Prostate gland (tissue), 2 donors: ENCODE results near the gene NEMF. TPM values are rescaled to one million over a fixed set of nuclear protein-coding genes. Genes with fewer than 3 reads are reported as not detected.
"Not testable (repeated sequence)": the region's sequence is repeated elsewhere in the genome, so short reads cannot be mapped to it uniquely, and the experiment has no call there.

ENCODE experiments used
- DNase-seq: peaks from one replicate; pipeline ENCODE4 v3.0.0-alpha.2; 2019; ENCODE audit warnings: low spot score
- H3K27ac ChIP-seq, 2 donors: fragments of 200-600 bp; sonication (generic); 2 replicates each; pipeline ENCODE4 v1.5.1; 2017 to 2019
- H3K27me3 ChIP-seq: fragments of 200-600 bp; sonication (generic); replicated peaks from 2 replicates; pipeline ENCODE4 v1.5.1; 2019; ENCODE audit not compliant: insufficient read depth
- H3K36me3 ChIP-seq, 2 donors: fragments of 200-600 bp; sonication (generic); 1 replicate in 1 of 2; 2 replicates in 1 of 2; pipeline versions ENCODE4 v1.5.1 to v1.8.1; 2017 to 2019
- H3K4me1 ChIP-seq: fragments of 200-600 bp; sonication (generic); replicated peaks from 2 replicates; pipeline ENCODE4 v1.5.1; 2019
- H3K4me3 ChIP-seq, 2 donors: fragments of 200-600 bp; sonication (generic); 2 replicates each; pipeline ENCODE4 v1.5.1; 2017 to 2019
- H3K9me3 ChIP-seq: fragments of 200-600 bp; sonication (generic); 2 replicates; pipeline ENCODE4 v1.5.1; 2017
- POLR2A ChIP-seq: fragments of 450-650 bp; IDR thresholded peaks from one replicate; pipeline ENCODE4 v1.6.1; 2016; ENCODE audit warnings: antibody characterized with exemption, mild to moderate bottlenecking
- POLR2AphosphoS5 ChIP-seq: sonication (generic); formaldehyde crosslinking; IDR thresholded peaks from one replicate; pipeline ENCODE4 v1.6.1; 2017; ENCODE audit warnings: antibody characterized with exemption
- WGBS: methylation state at CpG from one replicate; pipeline ENCODE4 v1.1.5; 2018; 5-methylcytosine and 5-hydroxymethylcytosine counted together
- intact Hi-C: fragments of 100-400 bp; cut with DNase I; formaldehyde crosslinking; loops from one replicate; pipeline ENCODE4 v1.14.2; 2022
- total RNA-seq, 2 donors: library from RNA; depleted of rRNA; stranded (reverse); fragments of >200 nt; gene quantifications; one replicate each; pipeline ENCODE4 v1.1.0, GENCODE V29; 2016
- TF ChIP-seq, protein P1 (sequence below), 4 experiments: fragments of 200-600 bp in 2 of 4; fragments of 450-650 bp in 2 of 4; sonication (generic) in 2 of 4; IDR thresholded peaks; 1 replicate in 3 of 4; 2 replicates in 1 of 4; pipeline ENCODE4 v1.5.1; 2016 to 2019; ENCODE audit warnings: antibody characterized with exemption in 4 of 4, mild to moderate bottlenecking in 2 of 4, moderate library complexity in 2 of 4

The NEMF gene
- total RNA-seq, 2 donors from 2014 or later = 63.9 to 71.7 TPM

DNA sequence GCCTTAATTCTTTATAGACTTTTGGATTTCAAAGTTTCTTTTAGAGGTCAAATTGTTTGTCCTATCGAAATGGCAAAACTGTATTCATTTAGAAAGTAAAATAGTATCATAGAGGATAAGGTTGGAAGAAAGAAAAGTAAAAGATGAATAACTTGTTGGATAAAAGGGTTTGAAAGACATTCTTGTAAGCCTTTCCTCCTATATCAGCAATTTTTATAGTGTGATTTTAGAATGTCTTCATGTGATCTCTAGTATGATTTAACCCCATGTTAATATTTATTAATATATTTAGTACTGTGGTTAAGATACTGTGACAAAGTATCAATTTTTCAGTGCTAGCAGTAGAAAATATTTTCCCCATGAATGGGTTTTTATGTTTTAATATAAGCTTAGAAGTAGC is 44.8 kb upstream of the NEMF start:
- H3K27me3 ChIP-seq = no peaks in the 10 kb centered on the region
- TF ChIP-seq, protein P1, sequence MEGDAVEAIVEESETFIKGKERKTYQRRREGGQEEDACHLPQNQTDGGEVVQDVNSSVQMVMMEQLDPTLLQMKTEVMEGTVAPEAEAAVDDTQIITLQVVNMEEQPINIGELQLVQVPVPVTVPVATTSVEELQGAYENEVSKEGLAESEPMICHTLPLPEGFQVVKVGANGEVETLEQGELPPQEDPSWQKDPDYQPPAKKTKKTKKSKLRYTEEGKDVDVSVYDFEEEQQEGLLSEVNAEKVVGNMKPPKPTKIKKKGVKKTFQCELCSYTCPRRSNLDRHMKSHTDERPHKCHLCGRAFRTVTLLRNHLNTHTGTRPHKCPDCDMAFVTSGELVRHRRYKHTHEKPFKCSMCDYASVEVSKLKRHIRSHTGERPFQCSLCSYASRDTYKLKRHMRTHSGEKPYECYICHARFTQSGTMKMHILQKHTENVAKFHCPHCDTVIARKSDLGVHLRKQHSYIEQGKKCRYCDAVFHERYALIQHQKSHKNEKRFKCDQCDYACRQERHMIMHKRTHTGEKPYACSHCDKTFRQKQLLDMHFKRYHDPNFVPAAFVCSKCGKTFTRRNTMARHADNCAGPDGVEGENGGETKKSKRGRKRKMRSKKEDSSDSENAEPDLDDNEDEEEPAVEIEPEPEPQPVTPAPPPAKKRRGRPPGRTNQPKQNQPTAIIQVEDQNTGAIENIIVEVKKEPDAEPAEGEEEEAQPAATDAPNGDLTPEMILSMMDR (IDR thresholded peaks at IDR 0.05) = no peak
- TF ChIP-seq POLR2A (no peak), POLR2AphosphoS5 (no peak)
- no peaks in the 10 kb centered on the region for H3K4me1 ChIP-seq
- intact Hi-C loops = loop anchor here (10.0 kb wide), 1 partner anchor 207 kb away; no protein-coding TSS in a partner anchor
- peak overlapping the region; percentile 99 to 100 for H3K27ac ChIP-seq
- 57% methylated on average over 1 of the region's 1 CpG for WGBS
- no peaks in the 10 kb centered on the region for H3K36me3 ChIP-seq
- no peaks in the 10 kb centered on the region for H3K9me3 ChIP-seq
- DNase-seq = no peak
- peak overlapping the region in 1 of 2 donors; percentile 12 for H3K4me3 ChIP-seq

DNA sequence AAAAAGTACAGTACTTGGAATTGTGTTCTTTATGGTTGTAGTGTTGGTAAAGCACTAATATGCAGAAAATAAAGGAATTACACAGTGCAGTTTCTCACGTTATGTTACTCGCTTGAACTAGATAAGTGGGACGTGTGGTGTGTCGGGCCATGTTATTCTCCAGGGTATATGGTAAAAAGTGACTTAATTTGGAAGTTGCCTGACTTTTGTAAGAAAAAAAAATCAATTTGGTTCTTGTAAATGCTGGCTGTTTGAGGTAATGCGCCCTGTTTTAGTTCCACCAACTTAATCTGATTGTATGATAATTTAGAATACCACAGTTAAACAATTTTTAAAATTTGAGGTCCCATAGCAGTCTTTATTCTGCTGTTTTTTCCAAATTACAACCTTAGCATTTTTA is 44.4 kb upstream of the NEMF start:
- no peaks in the 10 kb centered on the region for H3K27me3 ChIP-seq
- TF ChIP-seq, protein P1 (IDR thresholded peaks at IDR 0.05) = peak in 1 of 4 experiments; percentile 12
- no peak for TF ChIP-seq POLR2A
- H3K4me1 ChIP-seq = peaks cover 3% of the 10 kb centered on the region
- WGBS = 37% methylated on average over 5 of the region's 5 CpGs
- H3K27ac ChIP-seq = peak overlapping the region; percentile 99 to 100
- no peaks in the 10 kb centered on the region for H3K9me3 ChIP-seq
- no peaks in the 10 kb centered on the region for H3K36me3 ChIP-seq
- intact Hi-C loops = loop anchor here (10.0 kb wide), 1 partner anchor 208 kb away; no protein-coding TSS in a partner anchor
- H3K4me3 ChIP-seq = no peak overlapping the region
- DNase-seq = no peak

DNA sequence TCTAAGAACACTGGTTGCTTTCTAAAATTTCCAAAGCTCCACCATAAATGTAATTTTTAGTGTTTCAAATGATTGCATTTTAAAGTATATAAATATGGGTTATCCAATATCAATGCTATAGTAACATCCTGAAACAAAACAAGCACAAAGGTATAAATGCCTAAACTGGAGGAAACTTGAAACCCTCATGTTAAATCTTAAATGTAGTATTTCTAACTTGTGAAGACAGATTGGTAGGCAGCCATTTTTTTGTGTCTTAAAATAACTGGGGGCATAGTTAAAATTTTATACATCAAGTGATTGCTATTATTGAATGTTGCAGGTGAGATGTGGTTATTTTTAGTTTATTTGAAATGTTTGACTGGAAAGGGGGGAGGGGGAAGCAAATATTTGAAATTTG is 43.7 kb upstream of the NEMF start:
- not testable (repeated sequence) for H3K36me3 ChIP-seq, H3K27me3 ChIP-seq, H3K4me1 ChIP-seq, DNase-seq, H3K9me3 ChIP-seq
- intact Hi-C loops = loop anchor here (10.0 kb wide), 1 partner anchor 209 kb away; no protein-coding TSS in a partner anchor
- Histone ChIP-seq H3K27ac (peak overlapping the region; percentile 99 to 100), H3K4me3 (peak overlapping the region; percentile 95 to 98)

DNA sequence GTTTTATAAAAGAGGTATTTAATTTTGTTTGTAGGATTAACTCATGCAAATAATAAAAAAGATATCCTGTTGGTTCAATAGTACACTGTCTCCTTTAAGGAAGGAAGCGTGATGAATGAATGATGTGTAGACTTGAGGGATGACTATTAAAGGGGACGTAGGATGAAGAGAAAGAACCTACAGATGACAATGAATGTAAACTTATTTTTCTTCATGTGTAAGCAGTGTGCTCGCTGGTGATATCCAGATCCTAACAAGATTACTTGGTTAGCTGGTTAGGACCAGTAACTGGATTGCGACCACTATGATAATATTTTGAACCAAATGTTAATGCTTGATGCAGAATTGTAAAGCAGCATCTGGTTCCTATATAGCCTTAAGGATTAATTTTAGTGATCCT is 42.9 kb upstream of the NEMF start:
- H3K36me3 ChIP-seq = no peaks in the 10 kb centered on the region
- DNase-seq = no peak
- H3K4me1 ChIP-seq = peaks cover 7% of the 10 kb centered on the region
- intact Hi-C loops = loop anchor here (10.0 kb wide), 1 partner anchor 209 kb away; no protein-coding TSS in a partner anchor
- peak overlapping the region; percentile 95 to 98 for H3K4me3 ChIP-seq
- H3K27me3 ChIP-seq = no peaks in the 10 kb centered on the region
- no peak for TF ChIP-seq POLR2A
- no peak for TF ChIP-seq POLR2AphosphoS5
- TF ChIP-seq, protein P1 (IDR thresholded peaks at IDR 0.05) = no peak
- H3K9me3 ChIP-seq = no peaks in the 10 kb centered on the region
- WGBS = 22% methylated on average over 4 of the region's 4 CpGs
- peak overlapping the region; percentile 99 to 100 for H3K27ac ChIP-seq

DNA sequence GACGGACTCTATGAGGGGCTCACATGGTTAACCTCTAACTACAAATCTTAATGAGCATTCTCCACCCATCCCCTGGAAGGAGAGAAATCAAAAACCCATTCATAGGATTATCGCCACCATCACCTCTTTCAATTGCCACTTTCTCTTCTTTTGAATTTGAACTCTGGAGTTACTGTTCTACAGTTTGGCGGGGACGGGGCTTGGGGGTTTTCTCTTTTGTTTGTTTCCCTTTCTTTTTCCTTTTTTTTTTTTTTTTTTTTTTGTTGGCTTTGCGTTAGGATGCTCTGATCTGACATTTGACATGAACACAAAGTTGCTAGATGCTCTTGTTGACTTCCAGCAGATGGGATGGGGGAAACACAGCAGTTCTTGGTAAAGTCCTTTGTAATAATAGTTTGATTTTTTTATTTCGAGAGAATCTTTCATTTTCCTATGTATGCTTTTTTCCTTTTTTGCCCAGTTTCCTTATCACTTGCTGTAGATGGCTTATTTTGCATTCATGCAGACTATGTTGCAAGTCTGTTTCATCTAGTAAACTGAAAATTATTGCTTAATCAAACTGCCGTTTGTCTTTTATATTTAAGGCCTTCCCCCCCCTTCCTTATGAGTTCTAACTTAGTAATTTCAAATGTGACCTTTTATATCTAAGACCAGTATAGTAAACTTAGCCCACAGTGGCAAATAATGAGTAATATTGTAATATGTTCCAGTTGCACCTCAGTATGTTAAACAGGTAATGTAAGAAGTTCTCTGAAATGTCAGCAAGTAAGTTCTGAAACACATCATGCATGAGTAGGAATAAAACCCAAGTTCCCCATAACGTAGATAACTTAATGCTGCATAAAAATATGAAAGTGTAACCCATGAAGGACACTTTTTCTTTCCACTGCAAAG is 41.9 kb upstream of the NEMF start:
- intact Hi-C loops = loop anchor here (5.0 to 10.0 kb wide), 2 partner anchors 108 to 210 kb away; no protein-coding TSS in a partner anchor
- H3K27ac ChIP-seq = peak overlapping the region; percentile 99 to 100
- H3K4me1 ChIP-seq, H3K27me3 ChIP-seq, H3K36me3 ChIP-seq, DNase-seq, H3K9me3 ChIP-seq: not testable (repeated sequence)
- H3K4me3 ChIP-seq = peak overlapping the region; percentile 95 to 98
- WGBS = 4% methylated on average over 8 of the region's 8 CpGs
